Stimulated activated CD8-positive, alpha-beta memory T cell treated with anti-CD3 and anti-CD28 coated beads, Interleukin-12 subunit alpha, Interleukin-12 subunit beta, amount 100 ng/mL, for 24 hours (primary cell): ENCODE data around the gene PRPS1L1.

Experiments
- DNase-seq: peaks from one replicate; pipeline ENCODE4 v3.0.0-alpha.2; 2020; ENCODE audit errors: extremely low read depth

The PRPS1L1 gene

GRCh38 chr7:18016547-18017444 lies 10.8 kb downstream of the PRPS1L1 start:
- DNase-seq, result no peak

DNA sequence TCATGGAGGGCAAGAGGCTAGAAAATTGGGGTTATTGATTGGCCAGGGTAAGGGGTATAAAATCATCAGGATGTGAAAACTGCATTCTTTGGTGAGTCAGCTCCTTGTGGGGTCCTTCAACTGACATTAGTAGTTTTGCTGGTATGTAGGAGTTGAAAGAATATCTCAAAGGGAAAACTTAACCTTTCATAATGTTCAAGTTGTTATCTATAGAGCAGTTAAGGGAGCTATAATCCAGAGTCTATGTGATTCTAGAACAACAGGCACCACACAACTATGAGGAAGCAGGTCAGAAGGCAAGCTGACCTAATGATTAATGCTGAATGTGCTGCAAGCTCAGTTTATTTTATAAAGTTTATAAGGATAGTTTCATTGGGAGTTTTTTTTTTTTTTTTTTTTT lies 13.7 kb downstream of the PRPS1L1 start:
- no peak for DNase-seq

- DNase-seq, result no peak
Observed at GRCh38 chr7:18004372-18004771, 23.3 kb downstream of the PRPS1L1 start.

DNA sequence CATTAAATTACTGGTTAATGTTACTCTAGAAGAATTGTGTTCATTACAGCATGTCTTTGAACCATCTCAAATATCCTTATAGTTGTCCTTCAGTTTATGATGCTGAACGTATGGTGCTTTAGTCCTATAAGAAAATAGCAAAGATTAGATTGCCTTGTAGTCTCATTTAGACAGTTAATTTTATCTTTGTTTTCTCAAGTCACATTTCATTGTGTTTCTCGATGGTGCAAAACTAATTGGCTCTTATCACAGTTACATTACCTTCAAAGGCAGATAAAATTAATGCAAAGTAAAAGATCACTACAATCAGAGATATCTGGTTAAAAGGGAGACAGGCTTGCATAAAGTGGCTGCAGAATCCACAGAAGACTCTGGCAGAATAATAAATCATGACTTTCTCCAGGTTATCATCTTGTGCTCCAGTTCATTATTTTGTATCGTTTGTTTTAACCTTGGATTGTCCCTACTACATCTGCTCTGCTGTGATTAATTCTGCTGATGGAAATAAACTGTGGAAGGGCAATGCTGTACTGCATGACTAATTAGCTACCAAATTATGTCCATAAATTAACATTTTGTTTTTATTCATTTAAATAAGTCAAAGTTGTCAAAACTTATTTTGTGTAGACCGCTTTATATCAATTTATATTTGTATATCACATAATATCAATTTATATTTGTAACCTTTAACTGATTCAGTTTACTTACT lies 24.2 kb downstream of the PRPS1L1 start:
- no peak for DNase-seq

- DNase-seq, result no peak
Observed at GRCh38 chr7:17998692-17999091, 29.0 kb downstream of the PRPS1L1 start.

GRCh38 chr7:17996442-17997223 lies 31.0 kb downstream of the PRPS1L1 start:
- no peak for DNase-seq

GRCh38 chr7:17996040-17996439 lies 31.6 kb downstream of the PRPS1L1 start:
- no peak for DNase-seq

DNA sequence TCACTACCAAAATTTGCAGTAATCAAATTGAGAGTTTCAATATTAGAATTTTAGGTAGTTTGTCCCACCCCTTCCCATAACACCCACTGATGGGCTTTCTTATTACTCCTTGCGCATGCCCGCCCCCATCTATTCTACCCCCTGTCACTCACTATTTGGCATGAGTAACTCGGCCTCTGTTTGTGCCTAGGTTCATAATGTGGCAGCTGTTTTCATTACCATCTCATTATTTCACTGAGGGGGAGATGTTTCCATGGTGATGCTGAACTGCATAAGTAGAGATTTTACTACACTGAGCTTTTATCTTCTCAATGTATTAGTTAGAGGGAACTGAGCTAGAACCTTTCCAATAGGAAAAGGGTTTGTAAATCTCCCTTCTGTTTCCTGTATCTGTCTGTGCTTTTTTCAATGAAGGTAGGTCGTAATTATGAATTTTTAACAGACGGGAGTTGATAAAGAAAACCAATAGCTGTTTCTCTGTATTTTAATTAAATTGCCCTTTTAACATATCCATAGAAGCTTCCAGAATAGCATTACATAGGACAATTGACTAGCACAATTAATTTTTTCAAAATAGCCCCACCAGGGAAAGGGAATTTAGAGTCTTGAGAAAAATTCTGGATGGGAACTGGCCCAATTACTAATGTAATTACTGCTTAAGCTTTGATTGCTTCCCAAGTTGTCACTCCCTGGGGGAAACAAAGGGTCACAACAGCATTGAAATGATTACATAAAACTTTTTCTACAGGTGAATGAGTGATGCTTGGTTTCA lies 33.4 kb downstream of the PRPS1L1 start:
- no peak for DNase-seq

DNA sequence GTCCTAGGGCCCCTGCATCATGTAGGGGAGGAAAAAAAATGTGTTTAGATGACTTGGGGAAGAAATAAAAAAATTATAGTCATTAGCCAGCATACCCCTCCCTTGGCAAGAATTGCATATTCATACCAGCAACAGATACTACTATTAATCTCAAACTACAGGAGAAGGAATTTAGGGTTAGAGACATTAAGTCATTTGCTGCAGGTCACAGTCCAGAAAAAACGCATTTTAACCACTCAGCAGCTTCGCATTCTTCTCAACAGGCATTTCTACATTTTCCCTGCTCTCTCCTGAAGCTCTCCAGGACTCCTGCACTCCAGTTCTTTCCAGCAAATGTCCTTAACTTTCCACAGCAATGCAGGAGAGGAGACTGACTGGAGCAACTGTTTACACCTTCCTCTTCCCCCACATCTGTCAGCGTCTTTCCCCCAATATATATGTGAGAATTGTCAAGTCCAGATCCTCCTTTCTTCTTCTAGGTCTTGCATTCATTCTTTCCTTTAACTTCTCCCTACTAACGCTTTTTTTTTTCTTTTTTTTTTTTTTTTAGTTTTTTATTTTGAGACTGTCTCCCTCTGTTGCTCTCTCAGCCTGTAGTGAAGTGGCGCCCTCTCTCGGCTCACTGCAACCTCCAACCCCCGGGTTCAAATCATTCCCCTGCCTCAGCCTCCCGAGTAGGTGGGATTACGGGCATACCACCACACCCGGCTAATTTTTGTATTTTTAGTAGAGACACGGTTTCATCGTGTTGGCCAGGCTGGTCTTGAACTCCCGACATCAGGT lies 35.6 kb downstream of the PRPS1L1 start:
- DNase-seq, result no peak

DNA sequence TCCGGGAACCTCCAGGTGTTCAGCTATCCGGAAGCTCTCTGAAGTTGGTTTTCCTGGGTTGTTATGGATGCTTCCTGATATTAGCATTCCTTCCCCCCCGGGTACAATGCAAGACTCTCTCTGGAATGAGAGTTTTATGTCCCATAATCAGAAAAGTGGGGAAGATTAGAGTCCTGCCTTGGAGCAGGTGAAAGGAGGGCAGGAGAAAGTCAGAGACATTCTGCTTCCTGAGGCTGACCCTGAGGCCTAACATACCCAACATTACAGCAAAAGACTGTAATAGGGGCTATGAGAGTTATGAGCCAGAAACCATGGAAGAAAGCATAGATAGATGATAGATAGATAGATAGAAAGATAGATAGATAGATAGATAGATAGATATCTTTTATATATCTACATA lies 36.9 kb downstream of the PRPS1L1 start:
- no peak for DNase-seq

- no peak for DNase-seq
Observed at GRCh38 chr7:17989546-17989945, 38.1 kb downstream of the PRPS1L1 start.

GRCh38 chr7:17988858-17989257 lies 38.8 kb downstream of the PRPS1L1 start:
- DNase-seq, result no peak

DNA sequence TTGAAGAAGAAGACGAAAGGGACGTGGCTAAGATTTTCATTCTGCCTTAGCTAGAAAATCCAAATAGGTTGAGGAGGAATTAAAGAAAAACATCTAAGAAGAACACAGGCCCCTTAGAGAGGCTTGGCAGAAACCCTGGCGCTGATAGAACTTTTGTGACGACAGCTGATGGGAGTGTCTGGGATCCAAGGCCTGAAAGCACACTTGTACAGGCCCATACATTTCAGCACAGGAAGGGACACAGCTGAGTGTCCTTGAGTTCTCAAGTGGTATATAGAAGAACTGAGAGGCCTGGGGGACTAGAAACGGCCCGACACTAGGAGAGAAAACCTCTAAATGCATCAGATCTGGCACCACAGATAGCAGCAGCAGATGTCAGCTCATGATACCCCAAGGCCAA lies 39.5 kb downstream of the PRPS1L1 start:
- DNase-seq, result no peak

GRCh38 chr7:17986851-17987250 lies 40.8 kb downstream of the PRPS1L1 start:
- no peak for DNase-seq

DNA sequence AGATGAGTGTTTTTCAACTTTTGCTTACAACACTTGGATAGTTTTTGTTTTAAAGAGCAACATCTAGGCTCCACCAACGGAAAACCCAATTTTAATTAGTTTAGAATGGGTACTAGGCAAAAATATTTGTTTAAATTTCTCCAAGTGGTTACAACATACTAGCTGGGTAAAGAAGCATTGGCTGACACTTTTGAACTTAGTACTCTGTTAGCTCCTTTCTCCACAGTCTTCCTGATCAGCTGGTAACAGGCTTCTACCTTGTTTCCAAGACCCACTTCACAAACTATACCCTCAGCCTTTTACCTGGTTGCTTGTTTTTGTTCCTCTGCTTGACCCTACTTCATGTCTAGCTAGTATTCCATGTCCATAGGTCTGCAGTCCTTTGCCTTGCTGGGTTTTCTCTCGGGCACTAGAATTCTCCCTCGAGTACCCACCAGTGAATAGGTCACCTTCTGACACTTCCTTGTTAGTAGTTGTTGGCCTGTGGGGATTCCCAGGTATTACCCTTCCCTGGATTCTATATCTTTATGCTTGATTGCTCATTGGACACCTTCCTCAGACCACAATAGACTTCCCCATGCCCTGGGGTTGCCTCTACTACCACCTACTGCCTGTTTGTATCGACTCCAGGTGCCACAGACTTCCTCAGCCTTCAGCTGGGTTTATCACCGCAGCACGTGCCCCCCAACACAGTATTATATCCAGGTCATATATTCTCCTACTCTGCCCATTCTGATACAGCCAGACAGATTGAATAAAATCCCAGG lies 42.0 kb downstream of the PRPS1L1 start:
- DNase-seq, result no peak

- no peak for DNase-seq
Observed at GRCh38 chr7:17984288-17984687, 43.4 kb downstream of the PRPS1L1 start.

DNA sequence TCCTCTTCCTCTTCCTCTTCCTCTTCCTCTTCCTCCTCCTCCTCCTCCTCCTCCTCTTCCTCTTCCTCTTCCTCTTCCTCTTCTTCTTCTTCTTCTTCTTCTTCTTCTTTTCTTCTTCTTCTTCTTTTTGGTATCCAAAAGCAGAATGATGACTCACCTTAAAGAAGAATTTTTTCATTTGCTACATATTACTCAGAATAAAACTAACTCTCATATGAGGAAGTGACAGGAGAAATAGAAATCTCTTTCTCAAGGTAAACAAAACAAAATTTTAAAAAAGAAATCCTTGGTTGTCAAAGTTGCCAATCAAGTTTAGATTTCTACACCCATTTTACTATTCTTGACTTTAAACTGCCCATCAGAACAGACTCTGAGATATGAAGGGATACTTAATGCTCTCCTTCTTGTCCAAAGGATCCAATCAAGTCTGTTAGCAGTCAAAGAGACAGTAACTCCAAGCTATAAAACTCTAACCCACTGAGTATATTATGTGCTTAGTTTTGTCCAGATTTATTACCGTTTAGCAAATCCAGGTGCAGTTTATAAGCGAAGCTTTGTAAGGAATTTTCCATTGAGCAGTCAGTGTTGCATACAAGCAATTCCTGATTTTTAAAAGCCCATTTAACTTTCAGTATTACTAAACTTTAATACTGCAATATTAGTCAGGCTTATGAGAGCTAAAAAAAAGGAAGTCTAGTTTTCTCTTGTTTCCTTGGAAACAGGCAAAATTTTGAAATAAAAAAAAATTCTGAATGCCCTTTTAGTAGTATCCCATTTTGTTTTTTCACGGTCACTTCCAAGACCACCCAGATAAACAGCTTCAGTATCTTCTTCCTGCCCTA lies 44.2 kb downstream of the PRPS1L1 start:
- no peak for DNase-seq

- no peak for DNase-seq
Observed at GRCh38 chr7:17976952-17977351, 50.7 kb downstream of the PRPS1L1 start.
